ENCODE results near the gene TMEFF2.

TMEFF2 gene, protein sequence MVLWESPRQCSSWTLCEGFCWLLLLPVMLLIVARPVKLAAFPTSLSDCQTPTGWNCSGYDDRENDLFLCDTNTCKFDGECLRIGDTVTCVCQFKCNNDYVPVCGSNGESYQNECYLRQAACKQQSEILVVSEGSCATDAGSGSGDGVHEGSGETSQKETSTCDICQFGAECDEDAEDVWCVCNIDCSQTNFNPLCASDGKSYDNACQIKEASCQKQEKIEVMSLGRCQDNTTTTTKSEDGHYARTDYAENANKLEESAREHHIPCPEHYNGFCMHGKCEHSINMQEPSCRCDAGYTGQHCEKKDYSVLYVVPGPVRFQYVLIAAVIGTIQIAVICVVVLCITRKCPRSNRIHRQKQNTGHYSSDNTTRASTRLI

DNA sequence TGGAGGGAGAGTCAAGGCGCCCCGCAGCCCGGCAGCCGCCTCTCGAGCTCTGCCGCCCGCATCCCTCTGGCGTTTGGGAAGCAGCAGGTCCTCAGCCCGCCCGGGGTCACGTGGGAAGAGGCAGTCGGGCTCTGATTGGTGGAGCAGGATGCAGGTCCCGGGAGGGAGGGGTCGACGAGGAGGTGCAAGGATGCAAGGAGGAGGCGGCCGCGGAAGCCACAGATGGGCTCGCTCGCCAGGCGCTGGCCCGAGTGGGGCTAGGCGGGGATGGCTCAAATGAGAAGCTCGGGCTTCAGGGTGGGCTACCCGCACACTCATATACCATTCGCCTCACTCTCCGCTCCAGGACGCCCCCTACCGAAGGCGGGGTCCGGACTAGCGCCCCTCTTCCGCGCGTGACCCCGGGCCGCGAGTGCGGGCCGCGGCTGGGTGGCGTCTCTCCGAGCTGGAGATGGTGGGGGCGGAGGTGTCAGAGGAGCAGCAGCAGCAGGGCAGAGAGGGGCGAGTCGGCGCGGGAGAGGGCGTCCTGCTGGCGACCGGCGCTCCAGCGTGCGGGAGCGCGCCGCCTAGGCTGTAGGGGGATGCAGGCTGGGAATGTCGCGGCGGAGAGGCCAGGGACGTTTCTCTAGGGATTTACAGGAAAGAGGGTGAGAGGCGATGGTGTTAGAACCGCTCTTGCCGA is at the start of gene TMEFF2:
Gene TMEFF2, minus strand, starts transcription at position 68 of the 682 bp plus-strand sequence. CDS start 409 bp downstream, outside the sequence.
- peak; percentile 41 for DNase-seq (ENCODE audit: low read depth)
- H3K4me3 ChIP-seq (ENCODE audit: low read length), result peak within 1 kb of the TSS; percentile 61
- TF ChIP-seq, protein P1, sequence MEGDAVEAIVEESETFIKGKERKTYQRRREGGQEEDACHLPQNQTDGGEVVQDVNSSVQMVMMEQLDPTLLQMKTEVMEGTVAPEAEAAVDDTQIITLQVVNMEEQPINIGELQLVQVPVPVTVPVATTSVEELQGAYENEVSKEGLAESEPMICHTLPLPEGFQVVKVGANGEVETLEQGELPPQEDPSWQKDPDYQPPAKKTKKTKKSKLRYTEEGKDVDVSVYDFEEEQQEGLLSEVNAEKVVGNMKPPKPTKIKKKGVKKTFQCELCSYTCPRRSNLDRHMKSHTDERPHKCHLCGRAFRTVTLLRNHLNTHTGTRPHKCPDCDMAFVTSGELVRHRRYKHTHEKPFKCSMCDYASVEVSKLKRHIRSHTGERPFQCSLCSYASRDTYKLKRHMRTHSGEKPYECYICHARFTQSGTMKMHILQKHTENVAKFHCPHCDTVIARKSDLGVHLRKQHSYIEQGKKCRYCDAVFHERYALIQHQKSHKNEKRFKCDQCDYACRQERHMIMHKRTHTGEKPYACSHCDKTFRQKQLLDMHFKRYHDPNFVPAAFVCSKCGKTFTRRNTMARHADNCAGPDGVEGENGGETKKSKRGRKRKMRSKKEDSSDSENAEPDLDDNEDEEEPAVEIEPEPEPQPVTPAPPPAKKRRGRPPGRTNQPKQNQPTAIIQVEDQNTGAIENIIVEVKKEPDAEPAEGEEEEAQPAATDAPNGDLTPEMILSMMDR (conservative IDR thresholded peaks at IDR 0.05; ENCODE audit: low read length), result no peak; the same call in 1 of the 2 replicates

DNA sequence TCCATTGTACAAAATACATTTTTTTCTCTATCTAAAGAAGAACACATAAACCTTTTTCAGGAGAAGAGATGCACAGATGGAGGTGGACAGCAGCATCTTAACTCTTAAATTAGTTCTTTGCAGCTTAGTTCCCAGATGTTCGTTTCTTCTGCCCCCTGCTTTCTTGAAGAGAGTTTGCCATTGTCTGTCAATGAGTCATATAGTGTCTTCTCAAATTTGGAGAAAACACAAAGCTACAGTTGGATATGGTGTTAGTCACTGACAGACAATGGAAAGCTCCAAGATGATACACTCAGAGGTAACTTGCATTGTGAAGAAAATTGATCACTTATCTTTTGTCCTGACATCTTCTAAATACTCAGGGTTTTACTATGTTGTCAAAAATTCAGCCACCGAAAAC is 48.8 kb upstream of the TMEFF2 start:
- peak; percentile 24 for DNase-seq (ENCODE audit: low read depth)
- H3K4me3 ChIP-seq (ENCODE audit: low read length), result no peak overlapping the region
- TF ChIP-seq, protein P1 (conservative IDR thresholded peaks at IDR 0.05; ENCODE audit: low read length), result no peak

DNA sequence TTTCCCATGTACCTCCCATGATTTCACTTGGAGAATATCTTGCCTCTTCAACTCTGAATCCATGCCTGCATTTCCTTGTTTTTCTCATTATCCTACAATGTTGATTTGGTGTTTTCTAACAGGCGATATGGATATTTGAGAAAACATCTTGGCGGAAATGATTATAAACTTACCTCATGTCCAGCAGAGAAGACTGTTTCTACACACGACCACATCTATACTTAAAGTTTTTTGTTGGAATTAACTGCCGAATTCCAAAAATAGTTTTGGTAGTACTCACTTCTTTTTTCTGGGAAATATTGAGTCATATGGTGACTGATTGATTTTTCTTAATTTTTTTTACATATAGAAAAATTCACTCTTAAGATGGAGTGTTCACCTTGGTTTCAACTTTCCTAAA is 41.4 kb upstream of the TMEFF2 start:
- TF ChIP-seq, protein P1 (conservative IDR thresholded peaks at IDR 0.05; ENCODE audit: low read length), result no peak
- H3K4me3 ChIP-seq (ENCODE audit: low read length), result no peak overlapping the region
- DNase-seq (ENCODE audit: low read depth), result peak; percentile 35

DNA sequence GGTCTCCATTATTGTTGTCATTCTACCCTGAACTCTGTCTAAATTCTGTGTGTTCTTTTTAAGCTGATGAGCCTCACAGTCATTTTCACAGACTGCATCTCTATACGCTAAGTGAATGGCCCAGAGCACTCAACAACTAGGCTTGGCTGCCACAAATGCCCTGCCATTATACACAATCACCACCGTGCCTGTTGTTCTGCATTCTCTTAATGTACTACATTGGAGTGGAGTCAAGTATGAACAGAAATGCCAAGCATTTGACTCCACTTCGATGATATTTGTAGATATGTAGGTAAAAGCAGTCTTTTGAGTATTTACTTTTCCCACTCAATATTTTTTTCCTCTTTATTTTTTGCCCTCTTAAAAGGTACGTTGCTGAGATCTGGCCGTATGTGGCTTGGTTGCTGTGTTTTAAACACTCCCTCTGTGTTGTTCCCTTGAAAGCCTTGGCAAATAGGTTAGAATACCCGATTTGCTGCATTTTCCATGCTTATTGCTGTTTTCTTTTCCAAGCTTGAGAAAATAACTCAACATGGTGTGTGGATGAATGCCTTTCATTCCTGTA is 36.2 kb upstream of the TMEFF2 start:
- no peak for DNase-seq (ENCODE audit: low read depth)
- TF ChIP-seq, protein P1 (conservative IDR thresholded peaks at IDR 0.05; ENCODE audit: low read length), result no peak
- H3K4me3 ChIP-seq (ENCODE audit: low read length), result no peak overlapping the region

DNA sequence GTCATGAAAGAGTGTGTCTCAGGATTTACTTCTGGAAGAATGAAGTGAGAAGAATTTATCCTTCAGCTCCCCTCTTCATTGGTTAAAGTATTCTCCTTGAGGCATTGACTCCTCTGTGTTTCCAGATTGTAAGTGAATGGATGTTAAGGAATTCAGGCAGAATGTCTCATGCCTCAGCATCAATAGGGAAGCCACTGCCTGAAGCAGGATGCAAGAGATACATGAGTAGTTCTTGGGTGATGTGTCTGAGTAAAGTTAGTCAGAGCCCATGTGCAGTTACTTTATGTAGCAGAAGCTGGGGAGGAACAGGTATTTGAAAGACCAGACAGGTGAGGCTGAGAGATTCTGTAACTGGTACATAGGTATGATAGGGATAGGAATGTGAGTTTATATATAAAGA is 34.0 kb upstream of the TMEFF2 start:
- DNase-seq (ENCODE audit: low read depth), result no peak
- H3K4me3 ChIP-seq (ENCODE audit: low read length), result no peak overlapping the region
- TF ChIP-seq, protein P1 (conservative IDR thresholded peaks at IDR 0.05; ENCODE audit: low read length), result no peak

DNA sequence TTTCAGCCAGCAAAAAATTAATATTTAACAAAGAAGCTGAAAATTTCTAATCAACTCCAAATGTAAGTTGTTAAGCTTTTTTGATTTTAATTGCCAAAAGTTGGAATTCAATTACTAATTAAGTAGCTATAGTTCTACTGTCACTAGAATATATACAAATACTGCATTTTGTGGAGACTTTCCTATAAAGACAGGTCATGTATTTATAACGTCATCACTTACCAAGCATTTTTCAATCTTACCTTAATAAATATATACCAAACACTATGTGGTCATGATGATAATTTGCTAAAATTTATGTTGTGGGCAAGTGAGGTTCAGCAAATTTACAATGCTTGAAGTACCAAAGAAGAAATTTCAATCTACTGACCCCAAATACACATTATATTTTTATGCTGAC is 24.2 kb upstream of the TMEFF2 start:
- H3K4me3 ChIP-seq (ENCODE audit: low read length), result no peak overlapping the region
- TF ChIP-seq, protein P1 (conservative IDR thresholded peaks at IDR 0.05; ENCODE audit: low read length), result no peak
- DNase-seq (ENCODE audit: low read depth), result no peak

All from AG10803 (cell line).